Stimulated activated CD8-positive, alpha-beta memory T cell treated with anti-CD3 and anti-CD28 coated beads, Interleukin-4, amount 100 ng/mL, for 1 hour (primary cell): ENCODE results near the gene ANKRD16.

Experiments used
- DNase-seq, 2 donors: peaks; one replicate each; pipeline ENCODE4 v3.0.0-alpha.2; 2020; ENCODE audit warnings: low read depth in 2 of 2, low spot score in 1 of 2

The ANKRD16 gene

GRCh38 chr10:5812283-5813090, 77.2 kb downstream of the ANKRD16 start:
- peak; percentile 9 for DNase-seq
